Measurements from ENCODE around the gene RGS9. TPM values are rescaled to one million over a fixed set of nuclear protein-coding genes. Genes with fewer than 3 reads are reported as not detected.

The RGS9 gene
- total and polyA plus RNA-seq, 2 of the 13 experiments (the other 11 are each of a cell fraction or from before 2014, with no cell fraction given): 0.44 to 0.74 TPM

DNA sequence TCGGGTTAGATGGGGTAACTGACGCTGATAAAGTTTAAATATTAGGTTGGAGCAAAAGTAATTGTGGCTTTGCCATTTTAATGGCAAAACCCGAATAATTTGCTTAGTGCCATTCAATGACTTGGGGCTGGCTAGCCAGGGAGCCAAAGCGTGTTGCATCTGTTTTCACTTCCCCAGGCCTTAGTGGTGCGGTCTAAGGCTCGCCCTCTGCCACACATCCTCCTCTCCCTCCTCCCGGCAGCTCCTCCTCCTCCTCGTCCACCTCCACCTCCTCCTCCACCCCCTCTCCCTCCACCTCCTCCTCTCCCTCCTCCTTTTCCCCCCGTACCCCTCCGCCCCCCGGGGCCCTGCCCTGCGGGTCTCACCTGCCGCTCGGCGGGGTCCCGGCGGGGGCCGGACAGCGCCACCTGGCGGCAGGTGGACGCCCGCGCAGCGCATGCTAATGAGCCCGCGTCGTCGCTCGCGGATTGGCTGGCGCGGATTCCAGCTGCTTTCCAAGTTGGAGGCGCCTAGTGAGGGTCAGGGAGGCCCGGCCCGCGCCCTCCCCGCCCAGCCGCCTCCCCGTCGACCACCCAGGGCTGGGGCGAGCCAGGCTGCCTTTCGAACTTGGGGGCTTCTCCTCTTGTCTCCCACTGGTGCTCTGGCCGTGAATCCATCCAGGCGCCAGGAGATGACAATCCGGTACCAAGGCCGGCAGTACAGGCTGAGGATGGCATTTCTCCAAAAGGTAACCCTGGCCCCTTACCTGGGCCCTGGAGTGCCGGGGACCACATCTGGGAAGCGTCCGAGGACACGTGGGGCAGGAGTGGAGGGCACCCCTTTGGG is 36.6 kb upstream of the RGS9 start (continued):
- TF ChIP-seq PITX1 (CRISPR knock-in tag; IDR thresholded peaks at IDR 0.05): 0 out of 2 replicates have a peak, but pooled peaks have one; percentile 34
- TF ChIP-seq HOXA5 (CRISPR knock-in tag; IDR thresholded peaks at IDR 0.05): peak; percentile 28; the same call in 1 of the 2 replicates
- TF ChIP-seq, protein P1, sequence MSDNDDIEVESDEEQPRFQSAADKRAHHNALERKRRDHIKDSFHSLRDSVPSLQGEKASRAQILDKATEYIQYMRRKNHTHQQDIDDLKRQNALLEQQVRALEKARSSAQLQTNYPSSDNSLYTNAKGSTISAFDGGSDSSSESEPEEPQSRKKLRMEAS (IDR thresholded peaks at IDR 0.05): peak; percentile 49; the same call in 1 of the 2 replicates
- TF ChIP-seq, protein P2, sequence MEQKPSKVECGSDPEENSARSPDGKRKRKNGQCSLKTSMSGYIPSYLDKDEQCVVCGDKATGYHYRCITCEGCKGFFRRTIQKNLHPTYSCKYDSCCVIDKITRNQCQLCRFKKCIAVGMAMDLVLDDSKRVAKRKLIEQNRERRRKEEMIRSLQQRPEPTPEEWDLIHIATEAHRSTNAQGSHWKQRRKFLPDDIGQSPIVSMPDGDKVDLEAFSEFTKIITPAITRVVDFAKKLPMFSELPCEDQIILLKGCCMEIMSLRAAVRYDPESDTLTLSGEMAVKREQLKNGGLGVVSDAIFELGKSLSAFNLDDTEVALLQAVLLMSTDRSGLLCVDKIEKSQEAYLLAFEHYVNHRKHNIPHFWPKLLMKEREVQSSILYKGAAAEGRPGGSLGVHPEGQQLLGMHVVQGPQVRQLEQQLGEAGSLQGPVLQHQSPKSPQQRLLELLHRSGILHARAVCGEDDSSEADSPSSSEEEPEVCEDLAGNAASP (CRISPR knock-in tag; IDR thresholded peaks at IDR 0.05; ENCODE audit: borderline replicate concordance): peak; percentile 39; the same call in 1 of the 2 replicates
- TF ChIP-seq, protein P3, sequence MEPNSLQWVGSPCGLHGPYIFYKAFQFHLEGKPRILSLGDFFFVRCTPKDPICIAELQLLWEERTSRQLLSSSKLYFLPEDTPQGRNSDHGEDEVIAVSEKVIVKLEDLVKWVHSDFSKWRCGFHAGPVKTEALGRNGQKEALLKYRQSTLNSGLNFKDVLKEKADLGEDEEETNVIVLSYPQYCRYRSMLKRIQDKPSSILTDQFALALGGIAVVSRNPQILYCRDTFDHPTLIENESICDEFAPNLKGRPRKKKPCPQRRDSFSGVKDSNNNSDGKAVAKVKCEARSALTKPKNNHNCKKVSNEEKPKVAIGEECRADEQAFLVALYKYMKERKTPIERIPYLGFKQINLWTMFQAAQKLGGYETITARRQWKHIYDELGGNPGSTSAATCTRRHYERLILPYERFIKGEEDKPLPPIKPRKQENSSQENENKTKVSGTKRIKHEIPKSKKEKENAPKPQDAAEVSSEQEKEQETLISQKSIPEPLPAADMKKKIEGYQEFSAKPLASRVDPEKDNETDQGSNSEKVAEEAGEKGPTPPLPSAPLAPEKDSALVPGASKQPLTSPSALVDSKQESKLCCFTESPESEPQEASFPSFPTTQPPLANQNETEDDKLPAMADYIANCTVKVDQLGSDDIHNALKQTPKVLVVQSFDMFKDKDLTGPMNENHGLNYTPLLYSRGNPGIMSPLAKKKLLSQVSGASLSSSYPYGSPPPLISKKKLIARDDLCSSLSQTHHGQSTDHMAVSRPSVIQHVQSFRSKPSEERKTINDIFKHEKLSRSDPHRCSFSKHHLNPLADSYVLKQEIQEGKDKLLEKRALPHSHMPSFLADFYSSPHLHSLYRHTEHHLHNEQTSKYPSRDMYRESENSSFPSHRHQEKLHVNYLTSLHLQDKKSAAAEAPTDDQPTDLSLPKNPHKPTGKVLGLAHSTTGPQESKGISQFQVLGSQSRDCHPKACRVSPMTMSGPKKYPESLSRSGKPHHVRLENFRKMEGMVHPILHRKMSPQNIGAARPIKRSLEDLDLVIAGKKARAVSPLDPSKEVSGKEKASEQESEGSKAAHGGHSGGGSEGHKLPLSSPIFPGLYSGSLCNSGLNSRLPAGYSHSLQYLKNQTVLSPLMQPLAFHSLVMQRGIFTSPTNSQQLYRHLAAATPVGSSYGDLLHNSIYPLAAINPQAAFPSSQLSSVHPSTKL (CRISPR knock-in tag; IDR thresholded peaks at IDR 0.05): peak; percentile 30; the same call in 1 of the 2 replicates
- TF ChIP-seq, protein P4, sequence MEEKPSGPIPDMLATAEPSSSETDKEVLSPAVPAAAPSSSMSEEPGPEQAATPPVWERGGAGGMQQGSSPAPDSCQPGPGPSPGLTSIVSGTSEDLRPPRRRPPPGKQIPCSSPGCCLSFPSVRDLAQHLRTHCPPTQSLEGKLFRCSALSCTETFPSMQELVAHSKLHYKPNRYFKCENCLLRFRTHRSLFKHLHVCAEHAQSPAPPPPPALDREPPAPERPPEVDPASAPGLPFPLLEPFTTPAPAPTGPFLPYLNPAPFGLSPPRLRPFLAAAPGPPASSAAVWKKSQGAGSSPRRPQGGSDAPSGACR (CRISPR knock-in tag; IDR thresholded peaks at IDR 0.05): no peak
- TF ChIP-seq SIN3B (IDR thresholded peaks at IDR 0.05; ENCODE audit: low read length): peak; percentile 53; the same call in 1 of the 2 replicates
- TF ChIP-seq, protein P5, sequence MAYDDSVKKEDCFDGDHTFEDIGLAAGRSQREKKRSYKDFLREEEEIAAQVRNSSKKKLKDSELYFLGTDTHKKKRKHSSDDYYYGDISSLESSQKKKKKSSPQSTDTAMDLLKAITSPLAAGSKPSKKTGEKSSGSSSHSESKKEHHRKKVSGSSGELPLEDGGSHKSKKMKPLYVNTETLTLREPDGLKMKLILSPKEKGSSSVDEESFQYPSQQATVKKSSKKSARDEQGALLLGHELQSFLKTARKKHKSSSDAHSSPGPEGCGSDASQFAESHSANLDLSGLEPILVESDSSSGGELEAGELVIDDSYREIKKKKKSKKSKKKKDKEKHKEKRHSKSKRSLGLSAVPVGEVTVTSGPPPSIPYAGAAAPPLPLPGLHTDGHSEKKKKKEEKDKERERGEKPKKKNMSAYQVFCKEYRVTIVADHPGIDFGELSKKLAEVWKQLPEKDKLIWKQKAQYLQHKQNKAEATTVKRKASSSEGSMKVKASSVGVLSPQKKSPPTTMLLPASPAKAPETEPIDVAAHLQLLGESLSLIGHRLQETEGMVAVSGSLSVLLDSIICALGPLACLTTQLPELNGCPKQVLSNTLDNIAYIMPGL (CRISPR knock-in tag; IDR thresholded peaks at IDR 0.05; ENCODE audit: borderline replicate concordance in 1 of 2, low read depth in 1 of 2): peak; percentile 43 to 94; a peak in 3 of 4 replicates
- TF ChIP-seq ZNF101 (CRISPR knock-in tag; IDR thresholded peaks at IDR 0.05; ENCODE audit: borderline replicate concordance, low read depth): no peak
- TF ChIP-seq IKZF1 (IDR thresholded peaks at IDR 0.05): no peak
- peak; percentile 83 for TF ChIP-seq HDAC1 (CRISPR knock-in tag; IDR thresholded peaks at IDR 0.05)
- 0 out of 2 replicates have a peak, but pooled peaks have one; percentile 5 for TF ChIP-seq ZNF772 (CRISPR knock-in tag; IDR thresholded peaks at IDR 0.05)
- 0 out of 2 replicates have a peak, but pooled peaks have one; percentile 23 for TF ChIP-seq ZFY (CRISPR knock-in tag; IDR thresholded peaks at IDR 0.05)
- TF ChIP-seq ZNF776 (CRISPR knock-in tag; IDR thresholded peaks at IDR 0.05): 0 out of 2 replicates have a peak, but pooled peaks have one; percentile 21
- TF ChIP-seq SRSF1 (optimal IDR thresholded peaks at IDR 0.05; ENCODE audit: low read depth, low read length): no peak
- TF ChIP-seq, protein P6, sequence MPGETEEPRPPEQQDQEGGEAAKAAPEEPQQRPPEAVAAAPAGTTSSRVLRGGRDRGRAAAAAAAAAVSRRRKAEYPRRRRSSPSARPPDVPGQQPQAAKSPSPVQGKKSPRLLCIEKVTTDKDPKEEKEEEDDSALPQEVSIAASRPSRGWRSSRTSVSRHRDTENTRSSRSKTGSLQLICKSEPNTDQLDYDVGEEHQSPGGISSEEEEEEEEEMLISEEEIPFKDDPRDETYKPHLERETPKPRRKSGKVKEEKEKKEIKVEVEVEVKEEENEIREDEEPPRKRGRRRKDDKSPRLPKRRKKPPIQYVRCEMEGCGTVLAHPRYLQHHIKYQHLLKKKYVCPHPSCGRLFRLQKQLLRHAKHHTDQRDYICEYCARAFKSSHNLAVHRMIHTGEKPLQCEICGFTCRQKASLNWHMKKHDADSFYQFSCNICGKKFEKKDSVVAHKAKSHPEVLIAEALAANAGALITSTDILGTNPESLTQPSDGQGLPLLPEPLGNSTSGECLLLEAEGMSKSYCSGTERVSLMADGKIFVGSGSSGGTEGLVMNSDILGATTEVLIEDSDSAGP (CRISPR knock-in tag; IDR thresholded peaks at IDR 0.05; ENCODE audit: borderline replicate concordance): peak; percentile 81; the same call in 1 of the 2 replicates
- TF ChIP-seq CCAR2 (optimal IDR thresholded peaks at IDR 0.05; ENCODE audit: low read depth, low read length): peak; percentile 3
- TF ChIP-seq MED8 (CRISPR knock-in tag; IDR thresholded peaks at IDR 0.05; ENCODE audit: insufficient replicate concordance): peak; percentile 25

Data from HepG2 (cell line).